ENCODE data around the gene ZC2HC1C. TPM values are rescaled to one million over a fixed set of nuclear protein-coding genes. Genes with fewer than 3 reads are reported as not detected.

The ZC2HC1C gene
- total and polyA plus RNA-seq, 2 donors (not counting 1 experiment from before 2014, with no cell fraction given): 0.90 to 1.8 TPM

GRCh38 chr14:75101491-75101890 lies 32.0 kb downstream of the ZC2HC1C start:
- Histone ChIP-seq H3K27ac (ENCODE audit: insufficient read depth, low read length) (no peak overlapping the region), H2AFZ (ENCODE audit: low read length) (no peak overlapping the region), H3K27me3 (ENCODE audit: control insufficient read depth, insufficient read depth, low read length) (no peaks in the 10 kb centered on the region), H3K9me3 (ENCODE audit: control insufficient read depth, insufficient read depth, low read depth, low read length) (no peaks in the 10 kb centered on the region), H3K4me2 (ENCODE audit: extremely low read depth, insufficient read depth, low read length) (no peak overlapping the region), H3K4me1 (ENCODE audit: control insufficient read depth, extremely low read depth, insufficient read depth, low read length) (no peaks in the 10 kb centered on the region), H3K4me3 (replicated peaks in 1 of 4; ENCODE audit: control extremely low read depth in 1 of 4, insufficient read depth in 1 of 4, low read depth in 3 of 4, low read length in 4 of 4) (no peak overlapping the region), H3K9ac (ENCODE audit: insufficient read depth, low read length) (no peak overlapping the region), H3K79me2 (ENCODE audit: control insufficient read depth, insufficient read depth, low read length) (no peaks in the 10 kb centered on the region), H4K20me1 (ENCODE audit: control insufficient read depth, extremely low read depth, insufficient read depth, low read length) (no peaks in the 10 kb centered on the region), H3K36me3 (ENCODE audit: control insufficient read depth, insufficient read depth, low read length) (peaks cover 5% of the 10 kb centered on the region)
- no peak for DNase-seq (ENCODE audit: low read depth in 2 of 2)
- TF ChIP-seq, protein P1, sequence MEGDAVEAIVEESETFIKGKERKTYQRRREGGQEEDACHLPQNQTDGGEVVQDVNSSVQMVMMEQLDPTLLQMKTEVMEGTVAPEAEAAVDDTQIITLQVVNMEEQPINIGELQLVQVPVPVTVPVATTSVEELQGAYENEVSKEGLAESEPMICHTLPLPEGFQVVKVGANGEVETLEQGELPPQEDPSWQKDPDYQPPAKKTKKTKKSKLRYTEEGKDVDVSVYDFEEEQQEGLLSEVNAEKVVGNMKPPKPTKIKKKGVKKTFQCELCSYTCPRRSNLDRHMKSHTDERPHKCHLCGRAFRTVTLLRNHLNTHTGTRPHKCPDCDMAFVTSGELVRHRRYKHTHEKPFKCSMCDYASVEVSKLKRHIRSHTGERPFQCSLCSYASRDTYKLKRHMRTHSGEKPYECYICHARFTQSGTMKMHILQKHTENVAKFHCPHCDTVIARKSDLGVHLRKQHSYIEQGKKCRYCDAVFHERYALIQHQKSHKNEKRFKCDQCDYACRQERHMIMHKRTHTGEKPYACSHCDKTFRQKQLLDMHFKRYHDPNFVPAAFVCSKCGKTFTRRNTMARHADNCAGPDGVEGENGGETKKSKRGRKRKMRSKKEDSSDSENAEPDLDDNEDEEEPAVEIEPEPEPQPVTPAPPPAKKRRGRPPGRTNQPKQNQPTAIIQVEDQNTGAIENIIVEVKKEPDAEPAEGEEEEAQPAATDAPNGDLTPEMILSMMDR (conservative IDR thresholded peaks at IDR 0.05 in 1 of 2, IDR thresholded peaks at IDR 0.05 in 1 of 2; ENCODE audit: low read depth in 1 of 2, low read length in 2 of 2): no peak
- no peak for TF ChIP-seq EZH2 (IDR thresholded peaks at IDR 0.05; ENCODE audit: low read length, missing control alignments)

DNA sequence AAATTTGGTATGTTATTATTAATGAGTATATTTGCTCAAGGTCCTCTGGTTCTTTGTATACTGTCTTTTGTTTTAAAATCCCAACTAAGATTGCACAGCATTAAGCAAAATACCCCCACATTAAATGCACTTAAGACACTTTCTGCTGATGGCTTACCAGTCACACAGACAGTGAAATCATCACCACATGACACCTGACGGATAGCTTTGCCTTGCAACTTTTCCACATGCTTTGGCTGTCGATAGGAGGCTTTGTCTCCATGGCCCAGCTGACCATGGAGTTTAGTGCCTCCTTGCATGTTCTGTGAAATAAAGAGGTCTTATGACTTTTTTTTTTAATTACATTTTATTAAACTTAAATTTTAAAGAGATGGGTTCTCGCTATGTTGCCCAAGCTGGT lies 37.7 kb downstream of the ZC2HC1C start:
- no peak overlapping the region for H3K4me3 ChIP-seq (replicated peaks in 1 of 4; ENCODE audit: control extremely low read depth in 1 of 4, insufficient read depth in 1 of 4, low read depth in 3 of 4, low read length in 4 of 4)
- no peaks in the 10 kb centered on the region for H3K9me3 ChIP-seq (ENCODE audit: control insufficient read depth, insufficient read depth, low read depth, low read length)
- H4K20me1 ChIP-seq (ENCODE audit: control insufficient read depth, extremely low read depth, insufficient read depth, low read length): no peaks in the 10 kb centered on the region
- H3K9ac ChIP-seq (ENCODE audit: insufficient read depth, low read length): no peak overlapping the region
- H3K79me2 ChIP-seq (ENCODE audit: control insufficient read depth, insufficient read depth, low read length): no peaks in the 10 kb centered on the region
- no peaks in the 10 kb centered on the region for H3K27me3 ChIP-seq (ENCODE audit: control insufficient read depth, insufficient read depth, low read length)
- DNase-seq (ENCODE audit: low read depth in 2 of 2): no peak
- no peak overlapping the region for H3K4me2 ChIP-seq (ENCODE audit: extremely low read depth, insufficient read depth, low read length)
- no peaks in the 10 kb centered on the region for H3K4me1 ChIP-seq (ENCODE audit: control insufficient read depth, extremely low read depth, insufficient read depth, low read length)
- no peak overlapping the region for H3K27ac ChIP-seq (ENCODE audit: insufficient read depth, low read length)
- TF ChIP-seq EZH2 (IDR thresholded peaks at IDR 0.05; ENCODE audit: low read length, missing control alignments): no peak
- TF ChIP-seq, protein P1 (conservative IDR thresholded peaks at IDR 0.05 in 1 of 2, IDR thresholded peaks at IDR 0.05 in 1 of 2; ENCODE audit: low read depth in 1 of 2, low read length in 2 of 2): no peak
- H2AFZ ChIP-seq (ENCODE audit: low read length): no peak overlapping the region
- H3K36me3 ChIP-seq (ENCODE audit: control insufficient read depth, insufficient read depth, low read length): peaks cover 10% of the 10 kb centered on the region

GRCh38 chr14:75109877-75110276 lies 40.4 kb downstream of the ZC2HC1C start:
- Histone ChIP-seq H3K4me2 (ENCODE audit: extremely low read depth, insufficient read depth, low read length) (no peak overlapping the region), H3K4me1 (ENCODE audit: control insufficient read depth, extremely low read depth, insufficient read depth, low read length) (no peaks in the 10 kb centered on the region), H2AFZ (ENCODE audit: low read length) (no peak overlapping the region), H3K4me3 (replicated peaks in 1 of 4; ENCODE audit: control extremely low read depth in 1 of 4, insufficient read depth in 1 of 4, low read depth in 3 of 4, low read length in 4 of 4) (no peak overlapping the region), H3K27ac (ENCODE audit: insufficient read depth, low read length) (no peak overlapping the region), H4K20me1 (ENCODE audit: control insufficient read depth, extremely low read depth, insufficient read depth, low read length) (no peaks in the 10 kb centered on the region), H3K36me3 (ENCODE audit: control insufficient read depth, insufficient read depth, low read length) (peaks cover 15% of the 10 kb centered on the region), H3K79me2 (ENCODE audit: control insufficient read depth, insufficient read depth, low read length) (no peaks in the 10 kb centered on the region), H3K27me3 (ENCODE audit: control insufficient read depth, insufficient read depth, low read length) (no peaks in the 10 kb centered on the region), H3K9ac (ENCODE audit: insufficient read depth, low read length) (no peak overlapping the region), H3K9me3 (ENCODE audit: control insufficient read depth, insufficient read depth, low read depth, low read length) (no peaks in the 10 kb centered on the region)
- TF ChIP-seq EZH2 (IDR thresholded peaks at IDR 0.05; ENCODE audit: low read length, missing control alignments): no peak
- TF ChIP-seq, protein P1 (conservative IDR thresholded peaks at IDR 0.05 in 1 of 2, IDR thresholded peaks at IDR 0.05 in 1 of 2; ENCODE audit: low read depth in 1 of 2, low read length in 2 of 2): no peak
- no peak for DNase-seq (ENCODE audit: low read depth in 2 of 2)
